Astrocyte (in vitro differentiated cells and primary cell): Measurements from ENCODE around the gene DLGAP4. TPM values are rescaled to one million over a fixed set of nuclear protein-coding genes. Genes with fewer than 3 reads are reported as not detected.

Experiments
- DNase-seq: peaks from one replicate; pipeline ENCODE4 v3.0.0-alpha.2; 2010; ENCODE audit warnings: low read depth
- FAIRE-seq: peaks from 2 replicates; lab custom pipeline; 2011; peaks lifted over from hg19 to GRCh38; lab: Jason Lieb, UNC
- H2AFZ ChIP-seq: 2 replicates; pipeline ENCODE4 v1.6.0; 2012; ENCODE audit warnings: low read depth, low read length, inconsistent platforms
- H3K27ac ChIP-seq: 2 replicates; pipeline ENCODE4 v1.5.1; 2011; ENCODE audit warnings: low read depth, low read length, inconsistent platforms
- H3K27me3 ChIP-seq: 2 replicates; pipeline ENCODE4 v1.6.0; 2011; ENCODE audit warnings: low read length, inconsistent platforms; ENCODE audit not compliant: insufficient read depth
- H3K36me3 ChIP-seq: 2 replicates; pipeline ENCODE4 v1.5.1; 2011; ENCODE audit warnings: low read length, inconsistent platforms; ENCODE audit not compliant: insufficient read depth
- H3K4me1 ChIP-seq: 2 replicates; pipeline ENCODE4 v1.5.1; 2011; ENCODE audit warnings: low read length, inconsistent platforms; ENCODE audit not compliant: insufficient read depth
- H3K4me2 ChIP-seq: 2 replicates; pipeline ENCODE4 v1.6.0; 2012; ENCODE audit warnings: low read length, inconsistent platforms
- H3K4me3 ChIP-seq: 2 replicates; pipeline ENCODE4 v1.5.1; 2011; ENCODE audit warnings: low read depth, mild to moderate bottlenecking, low read length, inconsistent platforms; ENCODE audit not compliant: insufficient read depth
- H3K79me2 ChIP-seq: 2 replicates; pipeline ENCODE4 v1.6.0; 2012; ENCODE audit warnings: mild to moderate bottlenecking, low read length, inconsistent platforms; ENCODE audit not compliant: insufficient read depth
- H3K9ac ChIP-seq: 2 replicates; pipeline ENCODE4 v1.6.0; 2012; ENCODE audit warnings: mild to moderate bottlenecking, low read length, inconsistent platforms
- H3K9me3 ChIP-seq: 2 replicates; pipeline ENCODE4 v1.5.1; 2012; ENCODE audit warnings: low read depth, mild to moderate bottlenecking, low read length, inconsistent platforms; ENCODE audit not compliant: insufficient read depth
- H4K20me1 ChIP-seq: 2 replicates; pipeline ENCODE4 v1.6.0; 2012; ENCODE audit warnings: low read length, inconsistent platforms; ENCODE audit not compliant: insufficient read depth
- H3K27ac Mint-ChIP-seq: one replicate; pipeline ENCODE4 v1.8.0; 2021; ENCODE audit warnings: mild to moderate bottlenecking, mixed read lengths; ENCODE audit not compliant: unreplicated experiment
- H3K27me3 Mint-ChIP-seq: one replicate; pipeline ENCODE4 v1.8.0; 2021; ENCODE audit warnings: low read depth, mixed read lengths; ENCODE audit not compliant: unreplicated experiment
- H3K36me3 Mint-ChIP-seq: one replicate; pipeline ENCODE4 v1.8.0; 2021; ENCODE audit warnings: low read depth, mixed read lengths; ENCODE audit not compliant: unreplicated experiment
- H3K4me1 Mint-ChIP-seq: one replicate; pipeline ENCODE4 v1.8.0; 2021; ENCODE audit warnings: low read depth, mixed read lengths; ENCODE audit not compliant: unreplicated experiment
- H3K4me3 Mint-ChIP-seq: one replicate; pipeline ENCODE4 v1.8.0; 2021; ENCODE audit warnings: mild to moderate bottlenecking, moderate library complexity, mixed read lengths; ENCODE audit not compliant: unreplicated experiment
- H3K9me3 Mint-ChIP-seq: one replicate; pipeline ENCODE4 v1.8.0; 2021; ENCODE audit warnings: mild to moderate bottlenecking, mixed read lengths; ENCODE audit not compliant: unreplicated experiment
- EZH2 ChIP-seq: IDR thresholded peaks from 2 replicates; pipeline ENCODE4 v1.6.1; 2012; ENCODE audit warnings: mild to moderate bottlenecking, low read length, inconsistent platforms; ENCODE audit not compliant: insufficient read depth
- total RNA-seq: library from RNA; stranded (reverse); gene quantifications from 2 replicates; pipeline ENCODE4 v1.2.1, GENCODE V29; 2021
- TF ChIP-seq, protein P1 (sequence below): IDR thresholded peaks from 2 replicates; pipeline ENCODE4 v1.5.1; 2011; ENCODE audit warnings: low read depth, mild to moderate bottlenecking, inconsistent platforms, low read length, moderate library complexity; ENCODE audit not compliant: insufficient read depth

The DLGAP4 gene
- total RNA-seq, 1 donor from 2014 or later: 135 TPM

DNA sequence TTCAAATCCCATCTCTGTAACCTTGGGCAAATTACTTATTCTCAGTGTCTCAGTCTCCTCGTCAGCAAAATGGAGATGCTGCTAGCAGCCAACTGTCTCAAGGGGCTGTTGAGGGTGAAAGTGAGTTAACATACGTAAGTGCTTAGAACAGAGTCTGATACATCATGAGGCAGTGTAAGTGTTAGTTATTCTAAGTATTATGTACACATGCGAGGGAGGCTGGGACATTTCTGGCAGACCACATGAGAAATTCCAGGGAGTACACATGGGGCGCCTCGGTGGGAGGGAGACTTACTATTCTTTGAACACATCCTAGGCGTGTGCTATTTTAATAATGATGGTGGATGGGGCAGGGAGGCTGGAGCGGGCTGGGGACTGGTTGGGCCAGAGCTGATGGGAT, 99.1 kb downstream of the DLGAP4 start:
- H3K27ac ChIP-seq: no peak overlapping the region
- H3K36me3 ChIP-seq: no peaks in the 10 kb centered on the region
- TF ChIP-seq EZH2: no peak
- TF ChIP-seq, protein P1, sequence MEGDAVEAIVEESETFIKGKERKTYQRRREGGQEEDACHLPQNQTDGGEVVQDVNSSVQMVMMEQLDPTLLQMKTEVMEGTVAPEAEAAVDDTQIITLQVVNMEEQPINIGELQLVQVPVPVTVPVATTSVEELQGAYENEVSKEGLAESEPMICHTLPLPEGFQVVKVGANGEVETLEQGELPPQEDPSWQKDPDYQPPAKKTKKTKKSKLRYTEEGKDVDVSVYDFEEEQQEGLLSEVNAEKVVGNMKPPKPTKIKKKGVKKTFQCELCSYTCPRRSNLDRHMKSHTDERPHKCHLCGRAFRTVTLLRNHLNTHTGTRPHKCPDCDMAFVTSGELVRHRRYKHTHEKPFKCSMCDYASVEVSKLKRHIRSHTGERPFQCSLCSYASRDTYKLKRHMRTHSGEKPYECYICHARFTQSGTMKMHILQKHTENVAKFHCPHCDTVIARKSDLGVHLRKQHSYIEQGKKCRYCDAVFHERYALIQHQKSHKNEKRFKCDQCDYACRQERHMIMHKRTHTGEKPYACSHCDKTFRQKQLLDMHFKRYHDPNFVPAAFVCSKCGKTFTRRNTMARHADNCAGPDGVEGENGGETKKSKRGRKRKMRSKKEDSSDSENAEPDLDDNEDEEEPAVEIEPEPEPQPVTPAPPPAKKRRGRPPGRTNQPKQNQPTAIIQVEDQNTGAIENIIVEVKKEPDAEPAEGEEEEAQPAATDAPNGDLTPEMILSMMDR: no peak
- Mint-ChIP-seq H3K36me3 (no peaks in the 10 kb centered on the region), H3K4me3 (no peak overlapping the region), H3K27me3 (peaks cover 25% of the 10 kb centered on the region), H3K9me3 (no peaks in the 10 kb centered on the region), H3K27ac (peak overlapping the region; percentile 26), H3K4me1 (peaks cover 11% of the 10 kb centered on the region)
- no peak overlapping the region for H2AFZ ChIP-seq
- no peak for FAIRE-seq
- no peak overlapping the region for H3K4me2 ChIP-seq
- peaks cover 28% of the 10 kb centered on the region for H3K27me3 ChIP-seq
- no peaks in the 10 kb centered on the region for H3K79me2 ChIP-seq
- H3K9me3 ChIP-seq: no peaks in the 10 kb centered on the region
- no peak for DNase-seq
- no peak overlapping the region for H3K9ac ChIP-seq
- H4K20me1 ChIP-seq: no peaks in the 10 kb centered on the region
- H3K4me1 ChIP-seq: peaks cover 2% of the 10 kb centered on the region
- H3K4me3 ChIP-seq: no peak overlapping the region

DNA sequence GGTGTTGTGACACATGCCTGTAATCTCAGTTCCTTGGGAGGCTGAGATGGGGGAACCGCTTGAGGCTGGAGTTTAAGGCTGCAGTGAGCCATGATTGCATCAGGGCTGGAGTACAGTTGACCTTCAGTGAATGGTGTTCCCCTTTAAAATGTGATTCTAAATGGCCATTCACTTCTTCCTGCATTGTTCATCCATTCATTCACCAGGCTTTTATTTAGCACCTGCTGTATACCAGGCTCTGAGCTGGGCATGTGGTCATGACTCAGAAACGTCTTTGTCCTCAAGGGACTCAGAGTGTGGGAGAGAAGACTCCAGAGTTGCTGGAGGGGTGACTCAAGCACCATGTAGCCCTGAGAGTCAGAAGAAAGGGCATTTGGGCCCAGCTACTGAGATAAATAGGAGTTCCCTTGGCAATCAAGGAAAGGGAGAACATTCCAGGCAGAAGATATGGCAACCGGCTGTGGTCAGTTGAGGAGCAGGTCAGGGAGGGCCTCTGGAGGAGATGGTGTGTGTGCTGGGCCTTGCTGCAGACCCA, 101.1 kb downstream of the DLGAP4 start:
- Mint-ChIP-seq H3K27ac (peak overlapping the region; percentile 38), H3K4me1 (peaks cover 11% of the 10 kb centered on the region), H3K4me3 (no peak overlapping the region), H3K27me3 (peaks cover 21% of the 10 kb centered on the region), H3K36me3 (no peaks in the 10 kb centered on the region), H3K9me3 (no peaks in the 10 kb centered on the region)
- Histone ChIP-seq H3K27ac (no peak overlapping the region), H4K20me1 (no peaks in the 10 kb centered on the region), H3K27me3 (peaks cover 14% of the 10 kb centered on the region), H3K4me1 (peaks cover 2% of the 10 kb centered on the region), H2AFZ (no peak overlapping the region), H3K9me3 (peaks cover 3% of the 10 kb centered on the region), H3K4me2 (no peak overlapping the region), H3K9ac (no peak overlapping the region), H3K4me3 (no peak overlapping the region), H3K36me3 (no peaks in the 10 kb centered on the region), H3K79me2 (no peaks in the 10 kb centered on the region)
- no peak for TF ChIP-seq EZH2
- TF ChIP-seq, protein P1: no peak
- DNase-seq (no peak), FAIRE-seq (no peak)

DNA sequence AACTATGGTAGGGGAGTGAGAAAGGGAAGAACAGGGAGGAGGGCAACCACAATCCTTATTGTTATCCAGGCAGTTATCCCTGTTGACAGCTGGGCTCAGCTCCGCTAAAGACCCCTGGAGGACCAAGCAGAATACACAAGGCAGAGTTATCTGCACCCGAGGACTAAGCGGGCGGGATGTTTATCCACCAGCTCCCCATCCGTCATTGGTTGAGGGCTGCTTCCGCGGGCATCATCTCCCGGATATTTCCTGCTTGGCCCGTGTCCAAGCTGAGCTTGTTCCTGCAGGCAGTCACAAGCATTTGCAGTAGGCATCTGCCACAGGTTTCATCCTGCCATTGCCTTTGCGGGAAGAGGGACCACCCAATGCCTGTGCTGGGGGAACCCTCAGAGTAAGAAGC, 102.1 kb downstream of the DLGAP4 start:
- Histone ChIP-seq H3K36me3 (no peaks in the 10 kb centered on the region), H3K27ac (no peak overlapping the region), H3K9me3 (peaks cover 4% of the 10 kb centered on the region), H3K79me2 (no peaks in the 10 kb centered on the region), H2AFZ (no peak overlapping the region), H3K4me1 (peaks cover 2% of the 10 kb centered on the region), H3K4me3 (no peak overlapping the region), H3K27me3 (peaks cover 9% of the 10 kb centered on the region), H3K9ac (no peak overlapping the region), H4K20me1 (no peaks in the 10 kb centered on the region), H3K4me2 (no peak overlapping the region)
- no peaks in the 10 kb centered on the region for H3K9me3 Mint-ChIP-seq
- peaks cover 11% of the 10 kb centered on the region for H3K4me1 Mint-ChIP-seq
- no peak for DNase-seq
- H3K27ac Mint-ChIP-seq: no peak overlapping the region
- H3K27me3 Mint-ChIP-seq: peaks cover 23% of the 10 kb centered on the region
- no peak for FAIRE-seq
- TF ChIP-seq, protein P1: no peak
- no peak for TF ChIP-seq EZH2
- H3K36me3 Mint-ChIP-seq: no peaks in the 10 kb centered on the region
- no peak overlapping the region for H3K4me3 Mint-ChIP-seq
